K562 (cell line): ENCODE measurements around the gene CRTC3. TPM values are rescaled to one million over a fixed set of nuclear protein-coding genes. Genes with fewer than 3 reads are reported as not detected.

ENCODE experiments used
- ATAC-seq: fragments of 200-7000 bp; cut with Tn5 transposase; 3 replicates; pipeline ENCODE4 v1.9.1; 2020; ENCODE audit warnings: moderate library complexity
- BruUV-seq: library from RNA; stranded (reverse); fragments of 400-500 nt; replicated peaks from 2 replicates; lab custom pipeline; 2021; lab: Mats Ljungman, UMichigan
- CTCF ChIA-PET: fragments of 300-600 bp; formaldehyde crosslinking; extraction: SDS; loops from one replicate; lab custom pipeline; 2021; ENCODE audit warnings: low intra/inter-chr PET ratio; lab: Yijun Ruan, JAX
- POLR2A ChIA-PET: fragments of 300-600, 350-650 bp; sonication (Branson Sonifier 250); formaldehyde crosslinking; extraction: SDS; loops from one replicate; lab custom pipeline; 2021; ENCODE audit warnings: antibody characterized with exemption, inconsistent platforms; lab: Yijun Ruan, JAX
- DNase-seq, 4 experiments: peaks; one replicate each; pipeline versions ENCODE4 v3.0.0 to v3.0.0-alpha.2; 2011 to 2018; ENCODE audit warnings: low spot score in 3 of 4, mixed read lengths in 3 of 4; ENCODE audit errors: extremely low read depth in 1 of 4
- FAIRE-seq: peaks from 2 replicates; lab custom pipeline; 2011; peaks lifted over from hg19 to GRCh38; lab: Jason Lieb, UNC
- H2AFZ ChIP-seq: 2 replicates; pipeline ENCODE4 v1.6.0; 2011; ENCODE audit warnings: low read depth, low read length, control low read depth, inconsistent platforms
- H3K27ac ChIP-seq: fragments of 200-600 bp; 3 replicates; pipeline ENCODE4 v1.8.0; 2011; ENCODE audit warnings: low read depth, mild to moderate bottlenecking, control low read depth, inconsistent platforms, low read length, moderate library complexity, mixed read lengths; ENCODE audit errors: extremely low read depth
- H3K27me3 ChIP-seq, 2 experiments: fragments of 300-600 bp in 1 of 2; 2 replicates in 1 of 2; 3 replicates in 1 of 2; pipeline versions ENCODE4 v1.6.0 to v1.8.0; 2011; ENCODE audit warnings: inconsistent platforms in 2 of 2, low read length in 2 of 2, mild to moderate bottlenecking in 1 of 2, mixed read lengths in 1 of 2, moderate library complexity in 1 of 2; ENCODE audit not compliant: control insufficient read depth in 2 of 2, insufficient read depth in 2 of 2
- H3K36me3 ChIP-seq: fragments of 300-600 bp; 3 replicates; pipeline ENCODE4 v1.8.0; 2011; ENCODE audit warnings: mild to moderate bottlenecking, low read length, inconsistent platforms; ENCODE audit not compliant: control insufficient read depth, insufficient read depth
- H3K4me1 ChIP-seq, 2 experiments: fragments of 200-600 bp in 1 of 2; replicated peaks in 1 of 2; 2 replicates in 1 of 2; 3 replicates in 1 of 2; pipeline versions ENCODE4 v1.5.1 to v1.8.0; 2011; ENCODE audit warnings: inconsistent platforms in 2 of 2, low read length in 2 of 2, mild to moderate bottlenecking in 1 of 2, mixed read lengths in 1 of 2, moderate library complexity in 1 of 2; ENCODE audit not compliant: control insufficient read depth in 2 of 2, insufficient read depth in 2 of 2
- H3K4me2 ChIP-seq: 2 replicates; pipeline ENCODE4 v1.6.1; 2011; ENCODE audit warnings: low read length, control low read depth, inconsistent platforms, mixed read lengths; ENCODE audit not compliant: insufficient read depth
- H3K4me3 ChIP-seq: fragments of 200-600 bp; sonication (generic), shearing (Covaris generic); 2 replicates; pipeline ENCODE4 v1.5.1; 2016; ENCODE audit warnings: control low read depth, inconsistent platforms
- H3K79me2 ChIP-seq: fragments of 200-600 bp; 3 replicates; pipeline ENCODE4 v1.8.0; 2011; ENCODE audit warnings: low read length, inconsistent platforms; ENCODE audit not compliant: control insufficient read depth, insufficient read depth
- H3K9ac ChIP-seq, 2 experiments: 2 replicates each; pipeline versions ENCODE4 v1.6.0 to v1.6.1; 2011; ENCODE audit warnings: low read depth in 2 of 2, low read length in 2 of 2, control low read depth in 1 of 2, inconsistent platforms in 1 of 2, mild to moderate bottlenecking in 1 of 2, mixed read lengths in 1 of 2; ENCODE audit not compliant: insufficient read depth in 1 of 2
- H3K9me1 ChIP-seq: one replicate; pipeline ENCODE4 v1.6.0; 2011; ENCODE audit warnings: inconsistent platforms, mild to moderate bottlenecking, low read length, moderate library complexity; ENCODE audit not compliant: control insufficient read depth, insufficient read depth
- H3K9me3 ChIP-seq: replicated peaks from 2 replicates; pipeline ENCODE4 v1.5.1; 2011; ENCODE audit warnings: low read depth, low read length, inconsistent platforms; ENCODE audit not compliant: control insufficient read depth, insufficient read depth
- H4K20me1 ChIP-seq: replicated peaks from 2 replicates; pipeline ENCODE4 v1.6.1; 2011; ENCODE audit warnings: low read length, inconsistent platforms, mixed read lengths; ENCODE audit not compliant: control insufficient read depth, insufficient read depth
- BACH1 ChIP-seq: fragments of 200-800 bp; sonication (Bioruptor generic); IDR thresholded peaks from 2 replicates; pipeline ENCODE4 v1.6.1; 2016; ENCODE audit warnings: missing genetic modification characterization, missing compliant biosample characterization
- CBX3 ChIP-seq, 2 experiments: IDR thresholded peaks; 1 replicate in 1 of 2; 2 replicates in 1 of 2; pipeline ENCODE4 v1.6.1; 2012; ENCODE audit warnings: inconsistent platforms in 2 of 2, low read length in 2 of 2, borderline replicate concordance in 1 of 2, control low read depth in 1 of 2
- CHD4 ChIP-seq: fragments of 200-600 bp; sonication (generic); IDR thresholded peaks from 3 replicates; pipeline ENCODE4 v1.6.1; 2012; ENCODE audit warnings: low read depth, mild to moderate bottlenecking, mixed read lengths, low read length, inconsistent platforms; ENCODE audit not compliant: insufficient read depth, insufficient replicate concordance, poor library complexity, severe bottlenecking
- GTF2F1 ChIP-seq: IDR thresholded peaks from 2 replicates; pipeline ENCODE4 v1.6.1; 2011; ENCODE audit warnings: low read depth, low read length, improper control_type of control experiment
- HCFC1 ChIP-seq: IDR thresholded peaks from 2 replicates; pipeline ENCODE4 v1.6.1; 2012; ENCODE audit warnings: low read depth, low read length, improper control_type of control experiment
- HDGF ChIP-seq: fragments of 450-650 bp; IDR thresholded peaks from 2 replicates; pipeline ENCODE4 v1.6.1; 2016
- KLF1 ChIP-seq: fragments of 450-650 bp; IDR thresholded peaks from 2 replicates; pipeline ENCODE4 v1.6.1; 2016; ENCODE audit warnings: missing genetic modification characterization, missing compliant biosample characterization
- MAFG ChIP-seq: fragments of 450-650 bp; conservative IDR thresholded peaks from 2 replicates; pipeline ENCODE4 v1.6.1; 2016; ENCODE audit warnings: missing genetic modification characterization, missing compliant biosample characterization
- MAFK ChIP-seq: IDR thresholded peaks from 2 replicates; pipeline ENCODE4 v1.6.1; 2011; ENCODE audit warnings: low read length, improper control_type of control experiment
- TSHZ1 ChIP-seq: fragments of 250-450 bp; sonication (Bioruptor Pico); IDR thresholded peaks from 2 replicates; pipeline ENCODE4 v1.4.0; 2020; ENCODE audit warnings: mild to moderate bottlenecking, moderate library complexity
- WGBS: fragments of 100-300 bp; shearing (Covaris generic); methylation state at CpG from one replicate; pipeline ENCODE4 v1.1.6; 2016; ENCODE audit warnings: low coverage, mixed read lengths; ENCODE audit not compliant: insufficient coverage; ENCODE audit errors: missing lambda C conversion rate; 5-methylcytosine and 5-hydroxymethylcytosine counted together
- in situ Hi-C: fragments of 300-500 bp; cut with MboI; formaldehyde crosslinking; loops from 4 replicates; pipeline ENCODE4 v1.15.0; 2018; ENCODE audit warnings: inconsistent platforms, mixed read lengths
- intact Hi-C: fragments of 100-400 bp; cut with micrococcal nuclease; formaldehyde crosslinking; loops from 2 replicates; pipeline ENCODE4 v1.14.2; 2022
- polyA plus RNA-seq, 8 experiments: library from polyadenylated mRNA; depleted of rRNA in 4 of 8; stranded (reverse) in 5 of 8; unstranded in 3 of 8; fragments of >200 nt; fragmentation: Nextera tagmentation in 2 of 8; fragmentation: Illumina TruSeq in 1 of 8; extraction: Ambion mirVana in 2 of 8; extraction: Trizol in 1 of 8; gene quantifications; 2 replicates each; pipeline versions ENCODE4 v1.2.1 to v1.2.3, GENCODE V29; 2011 to 2014; ENCODE audit warnings: inconsistent platforms in 1 of 8, missing spikeins in 1 of 8
- total RNA-seq, 7 experiments: library from RNA; depleted of rRNA in 6 of 7; stranded (reverse); fragments of >200 nt in 6 of 7; fragmentation: Illumina TruSeq in 2 of 7; extraction: Trizol in 2 of 7; gene quantifications; 2 replicates each; pipeline versions ENCODE4 v1.2.1 to v1.2.3, GENCODE V29; 2011 to 2021; ENCODE audit warnings: low replicate concordance in 1 of 7

CRTC3 gene
- total and polyA plus RNA-seq, 9 of the 15 experiments (the other 6 are each of a cell fraction or from before 2014, with no cell fraction given), result 1.2 to 19.0 (median 11.6) TPM

DNA sequence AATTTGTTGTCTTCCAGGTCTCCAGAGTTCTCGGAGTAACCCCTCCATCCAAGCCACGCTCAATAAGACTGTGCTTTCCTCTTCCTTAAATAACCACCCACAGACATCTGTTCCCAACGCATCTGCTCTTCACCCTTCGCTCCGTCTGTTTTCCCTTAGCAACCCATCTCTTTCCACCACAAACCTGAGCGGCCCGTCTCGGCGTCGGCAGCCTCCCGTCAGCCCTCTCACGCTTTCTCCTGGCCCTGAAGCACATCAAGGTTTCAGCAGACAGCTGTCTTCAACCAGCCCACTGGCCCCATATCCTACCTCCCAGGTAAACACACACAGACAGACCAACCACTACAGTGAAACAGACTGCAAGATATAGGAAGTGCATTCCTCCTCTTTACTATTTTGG lies 99.5 kb downstream of the CRTC3 start (continued):
- TF ChIP-seq CBX3 (IDR thresholded peaks at IDR 0.05; ENCODE audit: borderline replicate concordance in 1 of 2, low read length in 2 of 2) (no peak), HCFC1 (no peak), MAFK (no peak), BACH1 (tag) (no peak), TSHZ1 (CRISPR knock-in tag) (no peak), HDGF (no peak)

GRCh38 chr15:90633360-90633759 lies 103.6 kb downstream of the CRTC3 start:
- H3K27ac ChIP-seq, result no peak overlapping the region
- H3K4me3 ChIP-seq, result no peak overlapping the region
- CTCF ChIA-PET, result no interaction called here
- in situ Hi-C loops (no loop called here), intact Hi-C loops (no loop called here)
- 71% methylated on average over 3 of the region's 3 CpGs for WGBS
- H4K20me1 ChIP-seq, result no peaks in the 10 kb centered on the region
- no TSS peak for BruUV-seq
- TF ChIP-seq MAFG (no peak), CHD4 (no peak), KLF1 (tag) (no peak), GTF2F1 (no peak)
- H3K27me3 ChIP-seq, result no peaks in the 10 kb centered on the region
- H3K79me2 ChIP-seq, result no peaks in the 10 kb centered on the region
- no peaks in the 10 kb centered on the region for H3K9me3 ChIP-seq
- FAIRE-seq (no peak), DNase-seq (no peak), ATAC-seq (no peak)
- H2AFZ ChIP-seq, result no peak overlapping the region
- H3K4me2 ChIP-seq, result no peak overlapping the region
- peaks cover 58% of the 10 kb centered on the region for H3K36me3 ChIP-seq
- H3K9me1 ChIP-seq, result no peaks in the 10 kb centered on the region
- H3K9ac ChIP-seq, result no peak overlapping the region
- H3K4me1 ChIP-seq, result no peaks in the 10 kb centered on the region; a peak in 1 of 5 replicates
- POLR2A ChIA-PET, result no interaction called here
